ENCODE data around the gene FXYD6.

The FXYD6 gene

GRCh38 chr11:117821431-117821830, 55.0 kb downstream of the FXYD6 start:
- TF ChIP-seq USF1 (IDR thresholded peaks at IDR 0.05) (no peak), EP300 (IDR thresholded peaks at IDR 0.05; ENCODE audit: borderline replicate concordance) (no peak), ZBTB7A (IDR thresholded peaks at IDR 0.05; ENCODE audit: low read depth) (no peak)

- TF ChIP-seq CREB1 (IDR thresholded peaks at IDR 0.05; ENCODE audit: low read depth) (no peak), YY1 (IDR thresholded peaks at IDR 0.05; ENCODE audit: low read depth) (no peak), MAX (IDR thresholded peaks at IDR 0.05) (no peak), USF1 (IDR thresholded peaks at IDR 0.05) (no peak), EGR1 (IDR thresholded peaks at IDR 0.05) (no peak), ZBTB7A (IDR thresholded peaks at IDR 0.05; ENCODE audit: low read depth) (no peak), FOXM1 (IDR thresholded peaks at IDR 0.05; ENCODE audit: borderline replicate concordance, low read depth) (no peak), REST (IDR thresholded peaks at IDR 0.05; ENCODE audit: low read depth) (no peak), NFIC (IDR thresholded peaks at IDR 0.05) (no peak), TAF1 (IDR thresholded peaks at IDR 0.05; ENCODE audit: low read depth) (no peak), RAD21 (IDR thresholded peaks at IDR 0.05; ENCODE audit: low read depth) (no peak), TEAD4 (IDR thresholded peaks at IDR 0.05) (no peak), EP300 (IDR thresholded peaks at IDR 0.05; ENCODE audit: borderline replicate concordance) (no peak), CEBPB (IDR thresholded peaks at IDR 0.05) (no peak), TCF12 (IDR thresholded peaks at IDR 0.05; ENCODE audit: low read depth) (no peak)
Observed at GRCh38 chr11:117820516-117820915, 55.9 kb downstream of the FXYD6 start.

GRCh38 chr11:117820071-117820470, 56.4 kb downstream of the FXYD6 start:
- TF ChIP-seq MAX (IDR thresholded peaks at IDR 0.05) (no peak), ZBTB7A (IDR thresholded peaks at IDR 0.05; ENCODE audit: low read depth) (no peak), CEBPB (IDR thresholded peaks at IDR 0.05) (no peak), TEAD4 (IDR thresholded peaks at IDR 0.05) (no peak), EGR1 (IDR thresholded peaks at IDR 0.05) (no peak), YY1 (IDR thresholded peaks at IDR 0.05; ENCODE audit: low read depth) (no peak), FOXM1 (IDR thresholded peaks at IDR 0.05; ENCODE audit: borderline replicate concordance, low read depth) (no peak), USF1 (IDR thresholded peaks at IDR 0.05) (no peak), TCF12 (IDR thresholded peaks at IDR 0.05; ENCODE audit: low read depth) (no peak)

- TF ChIP-seq RAD21 (IDR thresholded peaks at IDR 0.05; ENCODE audit: low read depth), result peak; percentile 66
- TF ChIP-seq EP300 (IDR thresholded peaks at IDR 0.05; ENCODE audit: borderline replicate concordance), result no peak
Observed at GRCh38 chr11:117819096-117820040, 57.1 kb downstream of the FXYD6 start.

GRCh38 chr11:117818041-117818873, 58.2 kb downstream of the FXYD6 start:
- TF ChIP-seq MAX (IDR thresholded peaks at IDR 0.05), result peak; percentile 41; the same call in 1 of the 2 replicates
- TF ChIP-seq USF1 (IDR thresholded peaks at IDR 0.05), result no peak

GRCh38 chr11:117817368-117818040, 59.0 kb downstream of the FXYD6 start:
- TF ChIP-seq MAX (IDR thresholded peaks at IDR 0.05) (0 out of 2 replicates have a peak, but pooled peaks have one; percentile 24), USF1 (IDR thresholded peaks at IDR 0.05) (no peak), RAD21 (IDR thresholded peaks at IDR 0.05; ENCODE audit: low read depth) (peak; percentile 87)

Data from Ishikawa (cell line).